ENCODE results near the gene SELENOI. TPM values are rescaled to one million over a fixed set of nuclear protein-coding genes. Genes with fewer than 3 reads are reported as not detected.

The SELENOI gene
- total and polyA plus RNA-seq, 2 donors (not counting 3 experiments of a cell fraction or from before 2014, with no cell fraction given) = 10.8 to 25.3 TPM

GRCh38 chr2:26384597-26384996 lies 38.7 kb downstream of the SELENOI start:
- BruUV-seq (replicated peaks) = no TSS peak
- H3K4me1 ChIP-seq (ENCODE audit: control insufficient read depth, extremely low read depth, insufficient read depth, low read length) = no peaks in the 10 kb centered on the region
- H3K9me3 ChIP-seq (replicated peaks; ENCODE audit: control insufficient read depth, insufficient read depth, low read length) = no peaks in the 10 kb centered on the region
- no peaks in the 10 kb centered on the region for H3K9me1 ChIP-seq (replicated peaks; ENCODE audit: control insufficient read depth, extremely low read depth, insufficient read depth, low read length)
- peaks cover 0 to 3% of the 10 kb centered on the region in 2 experiments for H3K36me3 ChIP-seq (ENCODE audit: control insufficient read depth in 2 of 2, extremely low read depth in 1 of 2, insufficient read depth in 2 of 2, low read length in 2 of 2)
- H3K4me3 ChIP-seq (replicated peaks in 1 of 3; ENCODE audit: insufficient read depth in 1 of 3, low read depth in 1 of 3, low read length in 3 of 3) = no peak overlapping the region
- TF ChIP-seq MYC (IDR thresholded peaks at IDR 0.05; ENCODE audit: low read depth, low read length) = no peak
- TF ChIP-seq JUN (IDR thresholded peaks at IDR 0.05; ENCODE audit: borderline replicate concordance, insufficient read depth, insufficient read length, low read depth) = no peak
- no peak for TF ChIP-seq POLR2A (IDR thresholded peaks at IDR 0.05; ENCODE audit: low read depth, low read length)
- no peak for TF ChIP-seq CTCF (IDR thresholded peaks at IDR 0.05; ENCODE audit: extremely low read depth in 1 of 2, insufficient read depth in 1 of 2, low read depth in 1 of 2, low read length in 2 of 2)
- TF ChIP-seq EZH2 (IDR thresholded peaks at IDR 0.05; ENCODE audit: borderline replicate concordance, low read depth, low read length, severe bottlenecking) = no peak
- no peak for TF ChIP-seq GATA2 (IDR thresholded peaks at IDR 0.05; ENCODE audit: insufficient read depth, insufficient read length, low read depth, low read length)
- TF ChIP-seq MAX (IDR thresholded peaks at IDR 0.05; ENCODE audit: insufficient read depth, insufficient read length) = no peak
- no peak for TF ChIP-seq FOS (IDR thresholded peaks at IDR 0.05; ENCODE audit: borderline replicate concordance, insufficient read depth, low read length)
- TF ChIP-seq POLR2AphosphoS5 (IDR thresholded peaks at IDR 0.05; ENCODE audit: insufficient read depth, low read depth, low read length) = no peak
- H2AFZ ChIP-seq (ENCODE audit: low read depth, low read length) = no peak overlapping the region
- ChIA-PET POLR2A (no interaction called here), CTCF (interaction anchor here (0.9 to 1.1 kb wide), 2 partner anchors 8 to 193 kb away, joined by 3 read pairs; no protein-coding TSS in a partner anchor)
- FAIRE-seq (no peak), DNase-seq (ENCODE audit: low read depth, low spot score) (no peak)
- H3K27me3 ChIP-seq (ENCODE audit: control insufficient read depth in 2 of 2, insufficient read depth in 2 of 2, low read length in 2 of 2) = no peaks in the 10 kb centered on the region
- intact Hi-C loops (cut with micrococcal nuclease) = no loop called here
- no peaks in the 10 kb centered on the region for H4K20me1 ChIP-seq (replicated peaks; ENCODE audit: control insufficient read depth, extremely low read depth, insufficient read depth, low read length)
- H3K4me2 ChIP-seq (ENCODE audit: insufficient read depth, low read length) = no peak overlapping the region
- no peaks in the 10 kb centered on the region for H3K79me2 ChIP-seq (ENCODE audit: control insufficient read depth, insufficient read depth, low read length)
- no peak overlapping the region for H3K27ac ChIP-seq (ENCODE audit: insufficient read depth, low read depth, low read length)
- H3K9ac ChIP-seq (replicated peaks; ENCODE audit: extremely low read depth, insufficient read depth, low read length) = no peak overlapping the region
- dilution Hi-C loops (cut with MboI; ENCODE audit: extremely low pct_ligation_motif_present, low sequenced_read_pairs) = no loop called here
